AG04450 (cell line): ENCODE measurements around the gene CIBAR2. TPM values are rescaled to one million over a fixed set of nuclear protein-coding genes. Genes with fewer than 3 reads are reported as not detected.
A peak's percentile ranks its signal among the peaks of the same experiment; 100 is the strongest.

ENCODE experiments used
- CTCF ChIA-PET: fragments of 300-600, 350-600 bp; formaldehyde crosslinking; extraction: SDS; loops from one replicate; lab custom pipeline; 2022; ENCODE audit warnings: antibody characterized with exemption, inconsistent platforms; lab: Charles Lee
- POLR2A ChIA-PET: fragments of 350-600 bp; formaldehyde crosslinking; extraction: SDS; loops from one replicate; lab custom pipeline; 2021; ENCODE audit warnings: antibody characterized with exemption, inconsistent platforms; lab: Yijun Ruan, JAX
- DNase-seq: peaks from one replicate; pipeline ENCODE4 v3.0.0-alpha.2; 2011; ENCODE audit warnings: low read depth, low spot score
- H3K27ac ChIP-seq: one replicate; pipeline ENCODE4 v1.5.1; 2012; ENCODE audit warnings: low read depth, low read length, control low read depth
- H3K27me3 ChIP-seq: one replicate; pipeline ENCODE4 v1.6.0; 2012; ENCODE audit warnings: low read length; ENCODE audit not compliant: control insufficient read depth, insufficient read depth
- H3K4me3 ChIP-seq: 2 replicates; pipeline ENCODE4 v1.5.1; 2011; ENCODE audit warnings: mild to moderate bottlenecking, low read depth, low read length, control low read depth
- H3K9me3 ChIP-seq: 2 replicates; pipeline ENCODE4 v1.5.1; 2012; ENCODE audit warnings: low read length; ENCODE audit not compliant: control insufficient read depth, insufficient read depth
- CTCF ChIP-seq: IDR thresholded peaks from 2 replicates; pipeline ENCODE4 v1.5.1; 2011; ENCODE audit warnings: low read depth, low read length, control low read depth, inconsistent platforms
- polyA plus RNA-seq: library from polyadenylated mRNA; depleted of rRNA; stranded (reverse); fragments of >200 nt; gene quantifications from 2 replicates; pipeline ENCODE4 v1.2.3, GENCODE V29; 2011

CIBAR2 gene
- polyA plus RNA-seq, 1 experiment, result 0.41 TPM

GRCh38 chr16:85120006-85120340, 7.7 kb upstream of the CIBAR2 start:
- no peak overlapping the region for H3K4me3 ChIP-seq
- DNase-seq, result no peak
- H3K9me3 ChIP-seq, result peaks cover 8% of the 10 kb centered on the region; the same call in 1 of the 2 replicates
- POLR2A ChIA-PET, result no interaction called here
- no peaks in the 10 kb centered on the region for H3K27me3 ChIP-seq
- H3K27ac ChIP-seq, result no peak overlapping the region
- TF ChIP-seq CTCF, result no peak
- CTCF ChIA-PET, result no interaction called here

- no peaks in the 10 kb centered on the region for H3K27me3 ChIP-seq
- DNase-seq, result no peak
- H3K27ac ChIP-seq, result no peak overlapping the region
- ChIA-PET POLR2A (no interaction called here), CTCF (no interaction called here)
- no peak for TF ChIP-seq CTCF
- H3K4me3 ChIP-seq, result no peak overlapping the region
- H3K9me3 ChIP-seq, result peaks cover 4% of the 10 kb centered on the region; the same call in 1 of the 2 replicates
Measured at GRCh38 chr16:85117418-85117817, 5.1 kb upstream of the CIBAR2 start.

- CTCF ChIA-PET, result interaction anchor here (0.6 to 2.1 kb wide), 45 partner anchors 9 to 501 kb away, joined by 3 to 27 read pairs (median 5); no protein-coding TSS in a partner anchor
- TF ChIP-seq CTCF, result peak; percentile 99
- DNase-seq, result peak; percentile 56
- POLR2A ChIA-PET, result interaction anchor here (0.7 to 1.0 kb wide), 2 partner anchors 56 to 157 kb away, joined by 3 read pairs; no protein-coding TSS in a partner anchor
- H3K27me3 ChIP-seq, result no peaks in the 10 kb centered on the region
- peaks cover 4% of the 10 kb centered on the region; the same call in 1 of the 2 replicates for H3K9me3 ChIP-seq
- no peak overlapping the region for H3K4me3 ChIP-seq
- peak overlapping the region; percentile 61 for H3K27ac ChIP-seq
Measured at GRCh38 chr16:85114909-85115567, 2.8 kb upstream of the CIBAR2 start.

GRCh38 chr16:85113913-85114312, 1.6 kb upstream of the CIBAR2 start:
- POLR2A ChIA-PET, result no interaction called here
- CTCF ChIA-PET, result interaction anchor here (1.0 to 2.1 kb wide), 8 partner anchors 14 to 503 kb away, joined by 3 to 27 read pairs (median 5); no protein-coding TSS in a partner anchor
- no peak for DNase-seq
- Histone ChIP-seq H3K4me3 (no peak overlapping the region), H3K27me3 (no peaks in the 10 kb centered on the region), H3K9me3 (peaks cover 4% of the 10 kb centered on the region; the same call in 1 of the 2 replicates), H3K27ac (no peak overlapping the region)
- no peak for TF ChIP-seq CTCF

- H3K27me3 ChIP-seq, result no peaks in the 10 kb centered on the region
- ChIA-PET POLR2A (no interaction called here), CTCF (interaction anchor here (1.2 to 2.1 kb wide), 2 partner anchors 140 to 162 kb away, joined by 4 to 5 read pairs; no protein-coding TSS in a partner anchor)
- no peak overlapping the region for H3K27ac ChIP-seq
- no peak for DNase-seq
- no peak overlapping the region for H3K4me3 ChIP-seq
- TF ChIP-seq CTCF, result no peak
- H3K9me3 ChIP-seq, result no peaks in the 10 kb centered on the region
Measured at GRCh38 chr16:85113168-85113733, 979 bp upstream of the CIBAR2 start.
